Heart left ventricle (tissue), 16 donors: Measurements from ENCODE around the gene CNKSR3. TPM values are rescaled to one million over a fixed set of nuclear protein-coding genes. Genes with fewer than 3 reads are reported as not detected.

Source experiments
- ATAC-seq, 4 donors: fragments of 200-7000 bp; cut with Tn5 transposase; one replicate each; pipeline ENCODE4 v1.9.1; 2020 to 2022; ENCODE audit warnings: moderate library complexity in 4 of 4, mild to moderate bottlenecking in 3 of 4, moderate number of reproducible peaks in 1 of 4
- DNase-seq, 5 donors: peaks; one replicate each; pipeline ENCODE4 v3.0.0-alpha.2; 2020
- H3K27ac ChIP-seq, 12 donors: fragments of 200-600 bp; sonication (generic) in 4 of 12; one replicate each; pipeline versions ENCODE4 v1.5.0 to v1.8.0; 2016 to 2022; ENCODE audit warnings: mild to moderate bottlenecking in 2 of 12
- H3K27me3 ChIP-seq, 9 donors: fragments of 200-600 bp; sonication (generic) in 2 of 9; one replicate each; pipeline versions ENCODE4 v1.5.1 to v1.8.0; 2016 to 2022; ENCODE audit warnings: mild to moderate bottlenecking in 3 of 9
- H3K36me3 ChIP-seq, 9 donors: fragments of 200-600 bp; sonication (generic) in 2 of 9; one replicate each; pipeline versions ENCODE4 v1.5.0 to v1.8.0; 2018 to 2022; ENCODE audit warnings: mild to moderate bottlenecking in 2 of 9
- H3K4me1 ChIP-seq, 12 donors: fragments of 200-600 bp; sonication (generic) in 4 of 12; one replicate each; pipeline versions ENCODE4 v1.5.0 to v1.8.0; 2016 to 2022; ENCODE audit warnings: mild to moderate bottlenecking in 3 of 12
- H3K4me3 ChIP-seq, 12 donors: fragments of 200-600 bp; sonication (generic) in 4 of 12; one replicate each; pipeline versions ENCODE4 v1.5.0 to v1.8.0; 2017 to 2022; ENCODE audit warnings: mild to moderate bottlenecking in 9 of 12, moderate library complexity in 4 of 12
- H3K9me3 ChIP-seq, 12 donors: fragments of 200-600 bp; sonication (generic) in 4 of 12; one replicate each; pipeline versions ENCODE4 v1.5.0 to v1.8.0; 2016 to 2022; ENCODE audit warnings: mild to moderate bottlenecking in 1 of 12
- CTCF ChIP-seq, 12 donors: fragments of 200-600 bp; sonication (generic) in 4 of 12; IDR thresholded peaks; one replicate each; pipeline versions ENCODE4 v1.5.0 to v1.8.0; 2018 to 2022; ENCODE audit warnings: antibody characterized with exemption in 12 of 12, mild to moderate bottlenecking in 5 of 12
- POLR2A ChIP-seq, 2 donors: fragments of 450-650 bp; IDR thresholded peaks; one replicate each; pipeline ENCODE4 v1.6.1; 2017; ENCODE audit warnings: antibody characterized with exemption in 2 of 2, mild to moderate bottlenecking in 2 of 2, moderate library complexity in 2 of 2
- WGBS, 4 donors: extraction: QIAGEN DNeasy Blood & Tissue Kit in 2 of 4; methylation state at CpG; one replicate each; pipeline versions ENCODE4 v1.1.5 to v1.1.7; 2013 to 2018; 5-methylcytosine and 5-hydroxymethylcytosine counted together
- intact Hi-C, 10 donors: fragments of 100-400 bp; cut with DNase I; formaldehyde crosslinking; loops; one replicate each; pipeline versions ENCODE4 v1.11.1 to v1.14.2; 2022
- polyA plus RNA-seq, 2 donors: library from polyadenylated mRNA; stranded (reverse); fragments of 200-250 nt; gene quantifications; one replicate each; pipeline ENCODE4 v1.2.3, GENCODE V29; 2013
- total RNA-seq, 9 donors: library from RNA; depleted of rRNA in 2 of 9; stranded (reverse); fragments of >200 nt in 2 of 9; fragmentation: NEBNext Ultra II Directional in 3 of 9; extraction: Animal tissue kit (Norgen Biotek cat#: 25700) in 3 of 9; gene quantifications; one replicate each; pipeline versions ENCODE4 v1.1.0 to v1.2.4, GENCODE V29; 2016 to 2023
- donor health status: ischemic (EF 13 %, LVEDD 7.1; RV severe dilation, severe dysfunction).
- donor health status: healthy with polysubstance abuse.
- donor health status: DM: no; HTN: yes; CAD: no.
- donor health status: DM: no; HTN: no; CAD: no.
- donor health status: ischemic (EF 25% LVEDD 6.9; RV normal size, moderate dysfunction).
- donor health status: ischemic (EF 25% LVEDD 5.7; RV mildly dilated, moderate dysfunction).
- donor health status: healthy.
- donor health status: DM: yes; HTN: yes; CAD: no.
- donor health status: ischemic (EF 35%, LVEDD 5.7; RV mildly dilated, moderate dysfunction).
- donor health status: nonischemic (EF 11% LVEDD 7.7; RV severe dilation, severe dysfunction).
- donor health status: DM: yes; HTN: yes; CAD: no.
- donor health status: PGD.
- donor health status: ischemic (EF 29% LVEDD 5.4; RV normal size, mild dysfunction).
- donor health status: nonischemic (EF 23%, LVEDD 6.1; RV moderate dilation, normal function).

Gene CNKSR3
- total and polyA plus RNA-seq, 11 donors: 5.9 to 30.7 (median 17.7) TPM

DNA sequence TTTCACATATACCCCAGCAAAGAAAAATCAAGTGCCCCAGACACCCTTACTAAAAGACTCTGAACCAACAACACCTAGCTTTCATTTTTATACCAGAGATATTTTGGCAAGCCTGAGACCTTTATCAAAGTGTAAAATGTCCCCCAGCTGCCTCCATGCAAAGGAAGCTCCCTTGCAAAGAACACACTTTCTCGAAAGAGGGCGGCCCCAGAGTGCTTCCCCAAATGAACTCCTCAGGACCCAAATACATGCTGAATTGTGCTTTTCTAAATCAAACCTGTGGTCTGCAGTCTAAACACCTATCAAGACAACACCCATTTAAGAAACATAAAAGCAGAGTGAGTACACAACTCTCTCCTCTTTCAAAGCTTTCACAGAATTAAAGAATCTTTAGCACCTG lies 154.4 kb downstream of the CNKSR3 start:
- H3K4me1 ChIP-seq: peaks cover 0 to 34% (median 0%) of the 10 kb centered on the region in 12 donors
- no peaks in the 10 kb centered on the region for H3K27me3 ChIP-seq
- no peak for DNase-seq
- ATAC-seq: no peak
- peak overlapping the region in 1 of 12 donors; percentile 30 for H3K4me3 ChIP-seq
- WGBS, 4 donors: 64 to 92% (median 90%) methylated on average over 2 of the region's 2 CpGs
- H3K9me3 ChIP-seq: no peaks in the 10 kb centered on the region
- no peaks in the 10 kb centered on the region for H3K36me3 ChIP-seq
- peak overlapping the region in 2 of 12 donors; percentile 30 to 85 for H3K27ac ChIP-seq
- TF ChIP-seq CTCF (IDR thresholded peaks at IDR 0.05) (no peak), POLR2A (IDR thresholded peaks at IDR 0.05) (no peak)
- intact Hi-C loops: no loop called here

- H3K4me1 ChIP-seq: peaks cover 0 to 34% (median 0%) of the 10 kb centered on the region in 12 donors
- no peaks in the 10 kb centered on the region for H3K9me3 ChIP-seq
- ATAC-seq (no peak), DNase-seq (no peak)
- TF ChIP-seq CTCF (IDR thresholded peaks at IDR 0.05) (no peak), POLR2A (IDR thresholded peaks at IDR 0.05) (no peak)
- H3K4me3 ChIP-seq: no peak overlapping the region
- WGBS, 4 donors: 94 to 97% (median 96%) methylated on average over 8 of the region's 8 CpGs
- intact Hi-C loops: no loop called here
- no peaks in the 10 kb centered on the region for H3K36me3 ChIP-seq
- H3K27ac ChIP-seq: peak overlapping the region in 1 of 12 donors; percentile 35
- no peaks in the 10 kb centered on the region for H3K27me3 ChIP-seq
Observed at GRCh38 chr6:154354265-154354777, 156.2 kb downstream of the CNKSR3 start.

GRCh38 chr6:154353626-154354025 lies 156.9 kb downstream of the CNKSR3 start:
- Histone ChIP-seq H3K4me3 (no peak overlapping the region), H3K36me3 (no peaks in the 10 kb centered on the region), H3K27ac (no peak overlapping the region), H3K4me1 (peaks cover 0 to 34% (median 0%) of the 10 kb centered on the region in 12 donors), H3K27me3 (no peaks in the 10 kb centered on the region), H3K9me3 (no peaks in the 10 kb centered on the region)
- ATAC-seq (no peak), DNase-seq (no peak)
- 89 to 96% (median 92%) methylated on average over 1 of the region's 1 CpG for WGBS, 4 donors
- TF ChIP-seq POLR2A (IDR thresholded peaks at IDR 0.05): no peak
- TF ChIP-seq CTCF (IDR thresholded peaks at IDR 0.05): no peak
- intact Hi-C loops: no loop called here

GRCh38 chr6:154352898-154353585 lies 157.4 kb downstream of the CNKSR3 start:
- no peak overlapping the region for H3K4me3 ChIP-seq
- no peaks in the 10 kb centered on the region for H3K9me3 ChIP-seq
- no peak overlapping the region for H3K27ac ChIP-seq
- ATAC-seq (no peak), DNase-seq (no peak)
- H3K36me3 ChIP-seq: no peaks in the 10 kb centered on the region
- intact Hi-C loops: no loop called here
- 85 to 90% (median 88%) methylated on average over 15 of the region's 15 CpGs for WGBS, 4 donors
- H3K27me3 ChIP-seq: no peaks in the 10 kb centered on the region
- H3K4me1 ChIP-seq: peaks cover 0 to 34% (median 0%) of the 10 kb centered on the region in 12 donors
- no peak for TF ChIP-seq POLR2A (IDR thresholded peaks at IDR 0.05)
- no peak for TF ChIP-seq CTCF (IDR thresholded peaks at IDR 0.05)
